DND-41 (cell line): ENCODE data around the gene UTP14C.

Experiments
- ATAC-seq: fragments of 200-7000 bp; cut with Tn5 transposase; 3 replicates; pipeline ENCODE4 v1.9.1; 2021; ENCODE audit warnings: low read depth; ENCODE audit not compliant: insufficient read depth
- DNase-seq: peaks from one replicate; pipeline ENCODE4 v3.0.0-alpha.2; 2020
- H2AFZ ChIP-seq: 2 replicates; pipeline ENCODE4 v1.6.0; 2012; ENCODE audit warnings: low read depth, low read length
- H3K27ac ChIP-seq: 2 replicates; pipeline ENCODE4 v1.5.1; 2012; ENCODE audit warnings: low read length, inconsistent platforms
- H3K27me3 ChIP-seq: fragments of 200-600 bp; sonication (generic); 2 replicates; pipeline ENCODE4 v1.6.0; 2012; ENCODE audit warnings: low read length, mild to moderate bottlenecking, inconsistent platforms; ENCODE audit not compliant: insufficient read depth, poor library complexity
- H3K36me3 ChIP-seq: 2 replicates; pipeline ENCODE4 v1.5.1; 2012; ENCODE audit warnings: low read length, inconsistent platforms; ENCODE audit not compliant: insufficient read depth
- H3K4me1 ChIP-seq: 2 replicates; pipeline ENCODE4 v1.5.1; 2012; ENCODE audit warnings: mild to moderate bottlenecking, low read length; ENCODE audit not compliant: insufficient read depth
- H3K4me2 ChIP-seq: 2 replicates; pipeline ENCODE4 v1.6.0; 2012; ENCODE audit warnings: mild to moderate bottlenecking, moderate library complexity, low read length, inconsistent platforms; ENCODE audit not compliant: insufficient read depth
- H3K4me3 ChIP-seq, 2 experiments: fragments of 200-600 bp in 1 of 2; shearing (Covaris generic) in 1 of 2; 2 replicates each; pipeline ENCODE4 v1.5.1; 2012 to 2016; ENCODE audit warnings: inconsistent platforms in 2 of 2, low read length in 2 of 2, mild to moderate bottlenecking in 2 of 2, low read depth in 1 of 2, moderate library complexity in 1 of 2
- H3K79me2 ChIP-seq: 2 replicates; pipeline ENCODE4 v1.6.0; 2012; ENCODE audit warnings: low read length, inconsistent platforms; ENCODE audit not compliant: insufficient read depth
- H3K9ac ChIP-seq: 2 replicates; pipeline ENCODE4 v1.6.0; 2012; ENCODE audit warnings: low read depth, mild to moderate bottlenecking, inconsistent platforms, low read length, moderate library complexity
- H3K9me3 ChIP-seq: 2 replicates; pipeline ENCODE4 v1.5.1; 2012; ENCODE audit warnings: low read length, moderate library complexity, mild to moderate bottlenecking, inconsistent platforms; ENCODE audit not compliant: insufficient read depth, severe bottlenecking
- H4K20me1 ChIP-seq: 2 replicates; pipeline ENCODE4 v1.6.0; 2012; ENCODE audit warnings: low read length; ENCODE audit not compliant: insufficient read depth
- CTCF ChIP-seq: IDR thresholded peaks from 2 replicates; pipeline ENCODE4 v1.5.1; 2012; ENCODE audit warnings: borderline replicate concordance, low read length, moderate library complexity, mild to moderate bottlenecking; ENCODE audit not compliant: poor library complexity, severe bottlenecking; ENCODE audit errors: extremely low read depth
- EZH2 ChIP-seq: IDR thresholded peaks from 3 replicates; pipeline ENCODE4 v1.6.1; 2012; ENCODE audit warnings: borderline replicate concordance, low read depth, mild to moderate bottlenecking, moderate library complexity, low read length, inconsistent platforms; ENCODE audit not compliant: severe bottlenecking

Gene UTP14C

DNA sequence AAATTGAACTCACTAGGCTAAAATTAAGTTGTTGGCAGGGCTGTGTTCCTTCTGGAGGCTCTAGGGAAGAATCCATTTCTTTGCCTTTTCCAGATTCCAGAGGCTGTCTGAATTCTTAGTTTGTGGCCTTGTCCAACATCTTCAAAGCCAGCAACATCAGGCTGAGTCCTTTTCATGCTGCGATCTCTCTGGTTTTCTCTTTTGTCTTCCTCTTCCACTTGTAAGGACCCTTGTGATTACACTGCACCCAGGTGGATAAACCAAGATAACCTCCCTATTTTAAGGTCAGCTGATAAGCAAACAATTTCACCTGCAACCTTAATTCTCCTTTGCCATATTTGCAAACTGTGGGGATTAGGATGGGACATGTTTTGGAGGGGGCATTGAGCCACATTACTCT is 11.5 kb downstream of the UTP14C start:
- Histone ChIP-seq H2AFZ (no peak overlapping the region), H3K9ac (no peak overlapping the region), H3K27me3 (no peaks in the 10 kb centered on the region), H4K20me1 (peaks cover 4% of the 10 kb centered on the region; the same call in 1 of the 2 replicates), H3K9me3 (no peaks in the 10 kb centered on the region), H3K36me3 (no peaks in the 10 kb centered on the region), H3K27ac (no peak overlapping the region), H3K79me2 (no peaks in the 10 kb centered on the region), H3K4me2 (no peak overlapping the region), H3K4me3 (no peak overlapping the region), H3K4me1 (no peaks in the 10 kb centered on the region)
- ATAC-seq (no peak), DNase-seq (no peak)
- TF ChIP-seq CTCF, result no peak
- TF ChIP-seq EZH2, result no peak

DNA sequence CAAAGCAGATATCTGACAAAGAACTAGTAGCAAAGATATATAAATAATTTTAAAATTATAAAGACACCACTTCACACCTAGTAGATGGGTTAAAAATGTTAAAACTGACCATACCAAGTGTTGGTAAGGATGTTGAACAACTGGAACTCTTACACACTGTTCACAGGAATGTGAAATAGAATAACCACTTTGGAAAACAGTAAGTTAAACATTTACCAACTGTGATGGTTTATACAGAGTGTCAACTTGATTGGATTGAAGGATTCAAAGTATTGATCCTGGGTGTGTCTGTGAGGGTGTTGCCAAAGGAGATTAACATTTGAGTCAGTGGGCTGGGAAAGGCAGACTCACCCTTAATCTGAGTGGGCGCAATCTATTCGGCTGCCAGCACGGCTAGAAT is 19.2 kb downstream of the UTP14C start:
- TF ChIP-seq CTCF, result no peak
- no peak for TF ChIP-seq EZH2
- no peak for ATAC-seq
- no peak for DNase-seq
- Histone ChIP-seq H3K4me1 (no peaks in the 10 kb centered on the region), H3K27me3 (no peaks in the 10 kb centered on the region), H3K79me2 (no peaks in the 10 kb centered on the region), H3K9me3 (no peaks in the 10 kb centered on the region), H3K4me2 (no peak overlapping the region), H3K27ac (no peak overlapping the region), H3K9ac (no peak overlapping the region), H3K4me3 (no peak overlapping the region), H4K20me1 (no peaks in the 10 kb centered on the region), H3K36me3 (no peaks in the 10 kb centered on the region), H2AFZ (no peak overlapping the region)

DNA sequence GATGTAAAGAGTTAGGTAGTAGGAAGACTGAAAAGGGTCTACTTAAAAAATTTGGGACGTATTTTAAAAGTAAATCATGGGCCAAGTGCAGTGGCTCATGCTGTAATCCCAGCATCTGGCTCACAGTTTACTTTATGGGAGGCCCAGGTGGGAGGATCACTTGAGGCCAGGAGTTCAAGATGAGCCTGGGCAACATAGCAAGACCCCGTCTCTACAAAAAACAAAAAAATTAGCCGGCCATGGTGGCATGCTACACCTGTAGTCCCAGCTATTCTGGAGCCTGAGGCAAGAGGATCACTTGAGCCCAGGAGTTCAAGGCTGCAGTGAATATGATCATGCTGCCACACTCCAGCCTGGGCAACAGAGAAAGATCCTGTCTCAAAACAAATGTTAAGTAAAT is 23.0 kb downstream of the UTP14C start:
- H4K20me1 ChIP-seq, result no peaks in the 10 kb centered on the region
- no peaks in the 10 kb centered on the region for H3K27me3 ChIP-seq

More for the DNA sequence above, 23.0 kb downstream of the UTP14C start:
- no peaks in the 10 kb centered on the region for H3K79me2 ChIP-seq
- H3K9ac ChIP-seq, result no peak overlapping the region
- TF ChIP-seq EZH2, result no peak
- no peak for TF ChIP-seq CTCF
- no peaks in the 10 kb centered on the region for H3K4me1 ChIP-seq
- H3K4me3 ChIP-seq, result no peak overlapping the region
- no peaks in the 10 kb centered on the region for H3K9me3 ChIP-seq
- H2AFZ ChIP-seq, result no peak overlapping the region
- ATAC-seq (no peak), DNase-seq (no peak)
- no peaks in the 10 kb centered on the region for H3K36me3 ChIP-seq
- no peak overlapping the region for H3K27ac ChIP-seq
- no peak overlapping the region for H3K4me2 ChIP-seq
